ENCODE results near the gene NKIRAS2.
A peak's percentile ranks its signal among the peaks of the same experiment; 100 is the strongest.

NKIRAS2 gene

DNA sequence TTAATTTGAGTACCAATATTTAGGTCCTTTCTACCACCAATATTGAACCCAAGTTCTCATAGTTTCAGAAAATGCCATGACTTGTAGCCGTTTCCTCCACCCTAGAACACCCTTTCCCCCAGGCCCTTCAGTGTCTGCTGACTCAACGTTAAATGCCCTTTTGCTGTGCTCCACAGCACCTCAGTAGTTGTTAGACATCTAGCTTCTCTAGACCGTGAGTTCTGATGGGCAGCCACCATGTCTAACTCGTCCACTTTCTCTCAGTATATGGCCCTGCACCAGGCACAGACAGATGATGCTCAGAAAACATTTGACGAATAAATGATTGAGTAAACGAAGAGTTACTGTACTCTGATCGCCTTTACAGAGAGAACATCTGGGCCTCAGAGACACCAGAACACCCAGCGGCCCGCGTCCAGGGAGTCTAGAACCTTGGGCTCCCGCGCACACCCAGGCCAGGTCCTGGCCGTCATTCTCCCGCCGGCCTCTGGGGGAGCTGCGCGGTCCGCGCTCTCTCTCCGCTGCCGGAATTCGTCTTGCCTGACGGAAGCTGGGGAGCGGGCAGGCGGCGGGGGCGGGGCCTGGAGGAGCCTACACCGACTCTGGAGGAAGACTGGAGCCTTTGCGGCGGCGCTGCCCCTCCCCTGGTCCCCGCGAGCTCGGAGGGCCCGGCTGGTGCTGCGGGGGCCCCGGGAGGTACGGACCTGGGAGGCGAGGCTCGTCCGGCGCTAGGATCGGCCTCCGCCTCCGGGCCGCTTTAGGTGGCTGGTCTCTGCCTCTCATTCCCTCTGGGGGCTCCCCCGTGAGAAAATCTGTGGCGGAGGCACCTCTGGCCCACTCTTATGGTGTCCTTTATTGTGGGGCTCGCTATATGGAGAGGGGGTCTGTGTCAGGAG lies at the start of gene NKIRAS2:
Gene NKIRAS2, plus strand, starts transcription at position 582 of the 896 bp plus-strand sequence. CDS start 1,488 bp downstream, outside the sequence.
- peak; percentile 92 for DNase-seq (ENCODE audit: low read depth)

DNA sequence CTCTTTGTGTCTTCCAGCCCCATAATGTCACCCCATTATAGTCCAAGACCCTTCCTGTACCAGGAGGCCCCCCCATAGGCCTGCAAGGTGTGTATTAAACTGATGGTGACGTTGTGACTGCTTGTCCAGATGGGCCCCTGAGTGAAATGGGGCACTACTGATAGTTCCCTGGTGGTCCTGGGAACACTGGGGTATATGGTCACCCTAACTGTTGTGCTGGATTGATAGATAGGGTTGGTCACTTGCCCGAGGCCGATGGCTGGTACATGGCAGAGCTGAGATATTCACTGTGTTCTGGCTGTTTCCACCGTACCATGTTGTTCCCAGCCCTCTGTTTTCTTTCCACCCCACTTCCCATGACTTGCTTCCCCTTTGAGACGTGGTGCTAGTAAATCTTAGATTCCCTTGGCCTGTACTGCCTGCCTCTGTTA lies 49.0 kb upstream of the NKIRAS2 start:
- DNase-seq (ENCODE audit: low read depth): no peak

DNA sequence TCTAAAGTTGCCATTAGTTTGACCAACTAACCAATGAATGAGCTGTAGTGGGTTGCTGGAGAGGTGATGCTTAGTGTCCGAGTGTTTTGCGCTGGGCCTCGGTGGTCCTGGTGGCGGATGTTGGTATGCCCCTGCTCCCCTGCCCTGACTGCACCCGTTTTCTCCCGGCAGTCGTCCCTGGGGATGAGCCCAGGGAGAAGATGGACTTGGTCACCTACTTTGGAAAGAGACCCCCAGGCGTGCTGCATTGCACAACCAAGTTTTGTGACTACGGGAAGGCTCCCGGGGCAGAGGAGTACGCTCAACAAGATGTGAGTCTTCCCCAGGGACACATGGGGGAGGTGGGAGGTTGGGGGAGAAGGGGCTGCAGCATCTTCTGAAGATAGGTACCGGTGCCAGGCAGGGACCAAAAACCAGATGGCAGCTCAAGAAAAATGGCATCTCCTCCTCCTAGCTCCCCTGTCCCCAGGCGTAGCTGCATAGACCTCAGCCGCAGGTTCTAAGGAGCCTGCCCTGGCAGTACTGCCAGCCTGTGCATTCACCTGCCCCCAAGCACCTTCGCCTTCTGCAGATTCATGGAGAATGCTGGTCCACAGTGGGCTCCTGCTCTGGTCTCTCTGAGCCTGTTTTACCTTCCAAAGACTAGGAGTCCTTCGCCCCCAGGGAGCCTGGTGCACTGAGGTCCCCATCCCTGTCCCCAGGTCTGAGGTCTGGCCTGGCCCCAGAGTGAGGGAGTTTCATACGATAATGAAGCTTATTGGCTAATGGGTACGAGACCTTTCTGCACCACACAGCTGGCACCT lies 48.0 kb upstream of the NKIRAS2 start:
- no peak for DNase-seq (ENCODE audit: low read depth)

DNA sequence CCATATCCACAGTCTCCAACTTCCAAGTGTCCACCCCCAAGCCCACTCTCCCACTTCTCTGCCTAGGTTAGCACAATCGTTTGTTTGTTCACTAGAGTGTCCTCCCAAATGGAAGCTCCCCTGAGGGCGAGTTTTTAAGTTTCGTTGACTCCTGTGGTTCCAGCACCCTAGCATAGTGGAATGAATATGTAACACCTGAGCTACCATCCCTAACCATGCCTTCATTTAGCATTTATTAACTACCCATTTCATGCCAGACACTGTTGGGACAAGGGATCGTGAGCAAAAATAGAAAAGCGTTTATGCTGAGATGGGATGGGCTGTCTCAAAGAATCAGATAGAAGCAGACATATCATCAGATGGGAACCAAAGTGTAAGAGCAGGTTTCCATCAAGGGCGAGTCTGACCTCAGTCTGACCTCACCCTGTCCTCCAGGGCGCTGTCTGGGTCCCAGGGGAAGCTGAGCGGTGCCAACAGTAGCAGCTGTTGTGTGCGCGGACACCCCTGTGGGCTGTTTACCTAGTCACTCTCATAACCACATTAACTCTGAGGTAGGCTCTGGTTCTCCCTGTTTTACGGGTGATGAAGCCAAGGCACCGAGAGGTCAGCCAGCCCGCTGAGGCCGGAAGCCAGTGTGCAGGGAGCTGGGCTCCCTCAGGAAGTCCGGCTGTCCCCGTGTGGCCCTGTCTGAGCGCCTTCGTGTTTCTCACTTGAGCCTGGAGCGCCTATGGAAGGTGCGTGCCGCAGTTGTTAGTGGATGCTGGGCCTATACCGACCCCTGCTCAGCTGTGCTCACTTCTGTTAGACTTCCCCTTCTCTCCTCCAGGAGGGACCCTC lies 47.1 kb upstream of the NKIRAS2 start:
- DNase-seq (ENCODE audit: low read depth): no peak

DNA sequence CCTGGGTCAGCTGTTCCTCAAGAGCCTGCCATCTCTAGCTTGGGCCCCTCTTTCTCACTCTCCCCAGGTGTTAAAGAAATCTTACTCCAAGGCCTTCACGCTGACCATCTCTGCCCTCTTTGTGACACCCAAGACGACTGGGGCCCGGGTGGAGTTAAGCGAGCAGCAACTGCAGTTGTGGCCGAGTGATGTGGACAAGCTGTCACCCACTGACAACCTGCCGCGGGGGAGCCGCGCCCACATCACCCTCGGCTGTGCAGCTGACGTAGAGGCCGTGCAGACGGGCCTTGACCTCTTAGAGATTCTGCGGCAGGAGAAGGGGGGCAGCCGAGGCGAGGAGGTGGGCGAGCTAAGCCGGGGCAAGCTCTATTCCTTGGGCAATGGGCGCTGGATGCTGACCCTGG lies 46.5 kb upstream of the NKIRAS2 start:
- DNase-seq (ENCODE audit: low read depth): no peak

DNA sequence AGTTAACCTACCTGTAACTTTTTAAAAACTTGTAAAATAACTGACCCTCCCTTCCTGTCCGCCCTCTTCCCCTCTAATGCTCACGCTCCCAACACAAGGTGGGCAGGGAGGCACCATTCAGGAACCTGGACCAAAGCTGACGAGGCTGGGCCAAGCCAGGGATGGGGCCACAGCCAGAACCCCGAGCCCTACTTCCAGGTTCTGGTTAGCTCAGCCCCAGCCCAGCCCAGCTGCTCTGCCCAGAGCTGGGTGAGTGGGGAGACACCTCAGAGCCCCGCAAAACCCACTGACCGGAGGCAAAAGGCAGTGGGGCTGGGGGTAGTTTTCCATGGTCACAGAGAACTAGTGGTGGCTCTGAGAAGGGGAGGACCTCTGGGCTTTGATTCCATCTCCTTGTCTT lies 45.9 kb upstream of the NKIRAS2 start:
- DNase-seq (ENCODE audit: low read depth): no peak

DNA sequence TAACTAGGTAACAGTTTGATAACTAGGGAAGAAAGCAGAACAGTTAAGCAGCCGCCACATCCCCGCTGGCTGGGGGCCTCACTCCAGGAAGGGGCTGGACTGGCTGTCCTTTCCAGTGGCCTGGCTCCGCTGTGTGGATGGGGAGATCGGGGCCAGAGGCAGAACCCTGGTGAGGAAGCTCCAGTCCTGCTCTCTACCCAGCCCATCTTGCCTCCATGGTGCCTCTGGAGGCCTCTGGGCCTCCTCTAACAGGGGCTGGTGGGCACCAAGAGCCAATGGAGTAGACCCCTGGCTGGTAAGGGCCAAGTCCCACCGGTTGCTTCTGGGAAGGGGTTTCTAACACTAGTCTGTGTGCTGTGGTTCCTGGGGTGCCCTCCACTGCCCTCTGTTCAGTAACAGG lies 45.2 kb upstream of the NKIRAS2 start:
- DNase-seq (ENCODE audit: low read depth): no peak

DNA sequence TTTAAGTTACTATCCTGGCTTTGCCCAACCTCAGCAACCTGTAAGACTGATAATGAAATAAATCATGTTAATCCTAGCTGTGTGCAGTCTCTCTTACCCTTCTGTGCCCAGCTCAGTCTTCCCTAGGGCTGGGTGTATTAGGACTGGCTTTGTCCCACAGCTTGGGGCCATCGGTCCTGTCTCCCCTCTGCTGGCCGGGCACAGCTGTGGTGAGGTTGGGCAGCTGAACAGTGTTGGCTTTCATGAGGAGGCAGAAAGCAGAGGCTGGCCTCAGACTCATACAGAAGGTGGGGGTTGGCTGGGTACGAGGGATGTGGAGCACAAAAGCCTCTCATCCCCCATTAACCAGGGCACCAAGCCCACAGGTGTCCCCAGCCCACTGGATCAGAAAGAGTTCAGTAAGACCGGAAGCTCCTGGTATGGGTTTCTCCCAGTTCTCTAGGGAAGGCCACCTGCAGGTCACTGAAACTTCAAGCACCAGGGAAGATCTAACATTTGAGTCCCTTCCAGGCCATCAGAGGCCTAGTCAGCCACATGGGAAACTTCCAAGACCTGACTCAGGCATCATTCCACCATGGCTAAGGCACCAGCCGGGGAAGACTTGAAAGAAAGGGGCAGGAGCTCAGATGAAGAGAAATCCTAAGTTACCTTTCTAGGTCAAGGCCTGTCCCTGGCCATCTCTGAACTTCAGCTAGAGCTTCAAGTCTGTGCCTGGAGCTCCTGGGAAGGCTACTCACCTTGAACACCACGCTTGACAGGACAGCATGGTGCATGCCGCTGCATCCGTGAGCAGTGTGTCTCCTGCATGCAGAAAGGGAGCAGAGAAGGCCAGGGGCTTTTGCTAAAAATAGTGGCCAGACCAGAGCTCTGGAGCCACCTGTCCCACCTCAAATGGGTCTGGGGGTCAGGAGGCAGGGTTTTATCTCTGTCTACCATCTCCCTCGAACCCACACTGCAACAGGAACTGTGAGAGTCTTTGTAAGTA lies 44.5 kb upstream of the NKIRAS2 start:
- DNase-seq (ENCODE audit: low read depth): no peak

DNA sequence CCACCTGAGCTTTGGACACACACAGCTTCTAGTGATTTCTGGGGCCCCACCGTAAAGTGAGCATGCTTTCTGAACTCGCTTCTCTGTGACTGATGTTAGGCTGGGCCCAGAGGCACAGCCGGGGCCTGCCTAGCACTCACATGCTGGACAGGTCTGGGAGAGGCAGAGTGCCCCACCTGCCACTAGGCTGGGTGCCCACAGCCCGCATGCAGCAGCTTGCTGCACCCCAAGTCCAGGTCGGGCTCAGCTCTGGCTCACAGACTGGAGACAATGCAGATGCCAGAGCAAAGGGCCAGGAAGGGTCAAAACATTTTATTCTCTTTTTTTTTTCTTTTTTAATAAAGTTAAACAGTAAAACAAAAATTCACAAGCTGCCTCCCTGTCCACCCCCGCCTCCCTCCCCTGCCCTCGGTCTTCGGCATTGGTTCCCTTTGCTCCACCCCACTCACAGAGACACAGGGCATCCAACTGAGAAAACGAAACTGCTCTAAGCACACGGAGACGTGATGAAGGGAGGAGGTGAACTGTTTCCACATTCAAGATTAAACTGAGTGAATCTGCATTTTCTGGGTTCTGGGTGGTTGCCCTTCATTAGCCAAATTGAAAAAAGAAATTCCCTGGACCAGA lies 43.6 kb upstream of the NKIRAS2 start:
- DNase-seq (ENCODE audit: low read depth): no peak

DNA sequence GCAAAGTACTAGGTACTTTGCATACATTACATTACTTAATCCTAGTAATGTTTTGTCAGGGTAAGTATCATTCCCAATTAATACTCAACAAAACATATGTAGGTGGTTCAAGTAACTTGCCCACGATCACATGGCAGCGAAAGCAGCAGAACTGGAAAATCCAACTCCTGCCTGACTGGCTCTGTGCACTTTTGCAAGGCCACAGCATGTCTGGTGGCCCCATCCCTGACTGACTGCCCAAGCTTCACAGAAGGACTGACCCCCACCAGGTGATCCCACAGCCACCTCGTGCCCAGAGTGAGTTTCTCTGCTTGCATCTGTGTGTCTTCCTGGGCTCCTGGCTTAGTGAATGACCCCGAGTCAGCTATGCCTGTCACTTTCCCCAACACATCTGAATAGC lies 41.9 kb upstream of the NKIRAS2 start:
- no peak for DNase-seq (ENCODE audit: low read depth)

DNA sequence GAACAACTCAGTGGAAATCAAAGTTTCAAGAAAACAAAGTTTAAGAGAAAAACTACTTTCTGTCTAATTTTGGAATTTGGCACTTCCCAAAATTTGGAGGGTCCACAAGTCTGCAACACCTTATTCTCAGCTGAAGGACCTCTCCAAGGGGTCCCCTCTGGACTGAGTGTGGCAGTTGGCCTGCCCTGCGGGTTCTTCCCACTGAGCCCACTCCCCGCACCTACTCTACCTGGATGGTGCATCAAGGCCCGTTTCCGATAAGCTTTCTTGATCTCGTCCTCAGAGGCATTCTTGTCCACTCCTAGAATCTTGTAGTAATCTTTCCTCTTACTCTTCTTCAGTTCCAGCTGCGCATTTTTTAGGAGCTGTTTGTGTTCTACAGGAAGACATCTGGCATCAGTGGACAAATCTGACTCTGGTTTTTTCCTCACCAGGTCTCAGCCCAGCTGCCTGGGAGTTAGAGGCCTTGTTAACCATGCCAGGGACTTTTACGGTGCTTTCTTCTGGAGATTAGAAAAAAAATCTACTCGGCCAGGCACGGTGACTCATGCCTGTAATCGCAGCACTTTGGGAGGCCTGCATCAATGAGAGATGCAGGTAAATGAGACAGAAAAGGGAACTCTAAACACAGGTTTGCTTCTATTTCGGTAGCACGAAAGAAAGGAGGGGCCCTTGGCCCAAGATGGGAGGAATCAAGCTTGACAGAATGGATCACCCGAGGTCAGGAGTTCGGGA lies 37.7 kb upstream of the NKIRAS2 start:
- no peak for DNase-seq (ENCODE audit: low read depth)

DNA sequence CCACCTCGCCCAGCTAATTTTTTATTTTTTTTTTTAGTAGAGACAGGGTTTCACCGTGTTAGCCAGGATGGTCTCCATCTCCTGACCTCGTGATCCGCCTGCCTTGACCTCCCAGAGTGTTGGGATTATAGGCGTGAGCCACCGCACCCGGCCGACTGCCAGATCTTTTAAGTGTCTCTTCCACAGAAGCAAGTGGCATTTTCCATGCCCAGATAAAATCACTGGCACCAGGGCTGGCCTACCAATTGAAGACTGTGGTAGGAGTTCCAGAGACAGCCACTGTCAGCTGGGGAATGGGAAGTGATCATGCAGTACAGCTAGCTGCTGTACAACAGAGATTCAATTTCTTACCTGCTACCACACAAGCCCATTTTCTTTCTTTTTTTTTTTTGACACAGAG lies 35.4 kb upstream of the NKIRAS2 start:
- DNase-seq (ENCODE audit: low read depth): no peak

DNA sequence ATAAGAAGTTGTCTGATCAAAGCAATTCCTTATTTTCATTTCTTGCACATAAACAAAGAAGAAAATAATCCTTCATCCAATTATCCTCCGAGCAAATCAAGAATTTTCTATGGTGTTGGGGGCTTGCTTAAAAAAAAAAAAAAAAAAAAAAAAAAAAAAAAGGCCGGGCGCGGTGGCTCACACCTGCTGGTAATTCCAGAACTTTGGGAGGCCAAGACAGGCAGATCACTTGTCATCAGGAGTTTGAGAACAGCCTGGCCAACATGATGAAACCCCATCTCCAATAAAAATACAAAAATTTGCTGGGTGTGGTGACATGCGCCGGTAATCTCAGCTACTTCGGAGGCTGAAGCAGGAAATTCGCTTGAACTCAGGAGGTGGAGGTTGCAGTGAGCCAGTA lies 34.0 kb upstream of the NKIRAS2 start:
- no peak for DNase-seq (ENCODE audit: low read depth)

DNA sequence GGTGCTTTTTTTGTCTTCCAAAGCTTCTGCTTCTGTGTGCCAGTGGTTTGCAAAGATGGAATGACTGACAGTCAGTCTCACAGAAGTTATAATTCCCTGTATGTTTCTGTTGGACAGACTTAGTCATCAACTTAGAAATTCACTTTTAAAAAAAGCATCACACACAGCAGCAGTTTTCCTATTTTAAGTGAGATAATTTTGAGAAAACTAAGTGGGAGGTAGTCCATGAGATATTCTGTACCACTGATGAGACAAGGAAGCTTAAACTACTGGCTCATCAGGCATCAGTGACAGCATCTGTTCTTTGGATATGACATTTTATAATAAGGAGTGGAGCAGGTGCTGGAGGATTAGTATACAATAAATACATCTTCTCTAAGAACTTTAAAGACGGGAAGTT lies 33.3 kb upstream of the NKIRAS2 start:
- DNase-seq (ENCODE audit: low read depth): no peak

DNA sequence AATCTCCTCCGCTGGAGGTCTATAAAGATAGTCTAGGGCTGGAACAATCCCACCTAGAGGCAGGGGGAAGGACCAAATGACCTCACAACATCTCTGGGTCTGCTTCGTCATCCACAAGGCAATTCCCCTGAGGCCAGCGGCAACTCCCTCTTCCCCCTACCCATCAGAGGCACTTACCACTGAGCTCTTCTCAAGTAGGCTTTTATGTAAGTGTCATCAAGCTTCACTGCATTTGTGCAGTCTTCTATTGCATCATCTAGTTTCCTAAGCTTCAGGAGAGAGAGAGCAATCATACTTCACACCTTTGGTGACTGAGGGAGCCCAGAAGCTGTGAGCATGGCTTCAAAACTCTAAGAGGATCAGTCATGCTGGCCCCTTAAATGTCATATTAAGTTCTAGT lies 32.2 kb upstream of the NKIRAS2 start:
- DNase-seq (ENCODE audit: low read depth): no peak

DNA sequence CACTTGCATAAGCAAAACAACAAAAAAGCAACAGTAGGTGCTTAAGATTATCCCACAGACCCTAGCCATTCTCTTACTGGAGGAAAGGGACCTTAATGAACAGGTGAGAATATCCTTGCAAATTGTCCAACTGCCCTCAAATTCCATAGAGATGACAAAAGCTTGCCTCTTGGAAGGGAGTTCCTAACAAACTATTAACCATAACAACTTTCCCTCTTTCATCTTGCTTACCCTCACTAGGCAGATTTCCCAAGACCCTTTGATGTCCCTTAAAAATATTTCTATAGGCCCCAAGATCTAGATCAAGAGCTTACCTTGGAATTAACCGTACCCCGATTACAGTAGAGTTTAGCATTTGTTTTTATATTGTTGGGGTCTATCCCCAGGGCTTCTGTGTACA lies 31.5 kb upstream of the NKIRAS2 start:
- DNase-seq (ENCODE audit: low read depth): no peak

DNA sequence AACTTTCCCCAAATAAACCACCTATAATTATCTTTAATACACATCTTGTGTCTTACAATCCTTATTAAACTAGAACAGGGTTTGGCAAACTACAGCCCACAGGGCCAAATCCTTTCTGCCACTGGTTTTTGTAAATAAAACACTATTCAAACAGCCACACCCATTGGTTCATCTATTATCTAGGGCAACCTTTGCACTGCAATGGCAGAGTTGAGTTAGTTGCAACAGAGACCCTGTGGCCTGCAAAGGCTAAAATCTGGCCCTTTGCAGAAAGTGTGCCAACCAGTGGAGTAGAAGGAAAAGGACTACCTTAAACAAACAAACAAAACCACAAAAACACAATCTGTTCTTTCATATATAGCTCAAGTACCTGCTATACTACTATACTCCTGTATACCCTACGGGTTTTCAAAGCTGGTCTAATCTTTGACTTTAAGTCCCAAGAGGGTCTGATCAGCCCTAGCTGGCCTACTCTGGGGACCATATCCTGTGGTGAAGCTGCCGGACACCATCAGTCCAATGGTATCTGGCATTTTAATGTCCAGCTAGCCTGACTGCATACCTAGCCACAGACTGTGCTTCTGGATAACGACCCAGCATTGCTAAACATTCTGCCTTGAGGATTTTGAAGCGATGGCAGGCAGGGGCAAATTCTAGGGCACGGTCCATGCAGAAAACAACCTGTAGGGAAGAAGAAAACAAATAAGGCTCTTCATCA lies 30.0 kb upstream of the NKIRAS2 start:
- no peak for DNase-seq (ENCODE audit: low read depth)

DNA sequence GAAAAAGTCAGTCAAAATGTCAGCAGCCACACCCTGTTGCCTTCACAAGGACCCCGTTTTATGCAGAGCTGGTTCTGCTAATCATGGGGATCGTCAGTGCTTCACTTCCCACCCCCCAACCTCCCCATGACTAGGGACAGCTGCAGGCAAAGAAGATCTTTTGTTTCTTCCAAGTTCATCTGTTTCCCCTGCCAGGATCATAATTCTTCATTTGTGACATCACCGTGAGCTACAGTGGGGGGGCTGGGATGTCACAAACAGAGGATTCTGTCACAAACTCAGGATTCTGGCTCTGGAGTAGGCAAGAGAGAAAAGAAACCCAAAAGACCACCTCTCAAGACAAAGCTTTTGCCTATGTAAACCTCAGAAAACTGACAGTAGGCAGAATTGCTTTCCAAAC lies 27.3 kb upstream of the NKIRAS2 start:
- no peak for DNase-seq (ENCODE audit: low read depth)

DNA sequence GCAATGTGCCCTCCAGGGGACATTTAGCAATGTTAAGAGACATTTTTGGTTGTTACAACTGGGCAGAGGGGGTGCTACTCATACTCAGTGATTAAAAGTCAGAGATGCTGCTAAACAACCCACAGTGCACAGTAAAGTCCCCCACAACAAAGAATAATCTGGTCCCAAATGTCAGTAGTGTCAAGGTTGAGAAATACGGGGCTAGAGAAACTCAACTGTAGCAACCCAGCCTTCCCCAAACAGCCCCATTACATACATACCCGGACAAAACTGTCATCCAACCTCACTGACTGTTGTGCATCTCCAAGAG lies 23.1 kb upstream of the NKIRAS2 start:
- DNase-seq (ENCODE audit: low read depth): no peak

All from T-helper 22 cell (primary cell).